ENCODE results near the gene NFKB1.

Gene NFKB1

GRCh38 chr4:102580463-102580842 is 79.3 kb downstream of the NFKB1 start:
- H3K4me3 ChIP-seq (replicated peaks; ENCODE audit: insufficient read depth, low read length): no peak overlapping the region
- no peak for DNase-seq (ENCODE audit: low read depth in 1 of 2, low spot score in 1 of 2)
- no peaks in the 10 kb centered on the region for H3K27me3 ChIP-seq (ENCODE audit: insufficient read depth, poor library complexity, severe bottlenecking)
- no peak overlapping the region for H3K27ac ChIP-seq (replicated peaks)
- no peak for TF ChIP-seq POLR2AphosphoS5 (IDR thresholded peaks at IDR 0.05; ENCODE audit: low read depth)
- TF ChIP-seq CTCF (IDR thresholded peaks at IDR 0.05; ENCODE audit: insufficient read depth, low read length): no peak
- TF ChIP-seq SPI1 (IDR thresholded peaks at IDR 0.05; ENCODE audit: borderline replicate concordance, low read depth): no peak
- no peak for TF ChIP-seq REST (IDR thresholded peaks at IDR 0.05; ENCODE audit: insufficient replicate concordance, low read depth)
- no peak for TF ChIP-seq GABPA (IDR thresholded peaks at IDR 0.05; ENCODE audit: low read depth)

- Histone ChIP-seq H3K27ac (replicated peaks) (no peak overlapping the region), H3K4me3 (replicated peaks; ENCODE audit: insufficient read depth, low read length) (no peak overlapping the region), H3K27me3 (ENCODE audit: insufficient read depth, poor library complexity, severe bottlenecking) (no peaks in the 10 kb centered on the region)
- no peak for TF ChIP-seq SPI1 (IDR thresholded peaks at IDR 0.05; ENCODE audit: borderline replicate concordance, low read depth)
- no peak for TF ChIP-seq CTCF (IDR thresholded peaks at IDR 0.05; ENCODE audit: insufficient read depth, low read length)
- no peak for DNase-seq (ENCODE audit: low read depth in 1 of 2, low spot score in 1 of 2)
Measured at GRCh38 chr4:102584091-102584490, 82.9 kb downstream of the NFKB1 start.

GRCh38 chr4:102585329-102585728 is 84.2 kb downstream of the NFKB1 start:
- no peaks in the 10 kb centered on the region for H3K27me3 ChIP-seq (ENCODE audit: insufficient read depth, poor library complexity, severe bottlenecking)
- no peak for TF ChIP-seq REST (IDR thresholded peaks at IDR 0.05; ENCODE audit: insufficient replicate concordance, low read depth)
- no peak for TF ChIP-seq SPI1 (IDR thresholded peaks at IDR 0.05; ENCODE audit: borderline replicate concordance, low read depth)
- TF ChIP-seq GABPA (IDR thresholded peaks at IDR 0.05; ENCODE audit: low read depth): no peak
- TF ChIP-seq POLR2AphosphoS5 (IDR thresholded peaks at IDR 0.05; ENCODE audit: low read depth): no peak
- no peak for TF ChIP-seq CTCF (IDR thresholded peaks at IDR 0.05; ENCODE audit: insufficient read depth, low read length)
- no peak for DNase-seq (ENCODE audit: low read depth in 1 of 2, low spot score in 1 of 2)
- H3K27ac ChIP-seq (replicated peaks): no peak overlapping the region
- H3K4me3 ChIP-seq (replicated peaks; ENCODE audit: insufficient read depth, low read length): no peak overlapping the region

- Histone ChIP-seq H3K4me3 (replicated peaks; ENCODE audit: insufficient read depth, low read length) (no peak overlapping the region), H3K27me3 (ENCODE audit: insufficient read depth, poor library complexity, severe bottlenecking) (no peaks in the 10 kb centered on the region), H3K27ac (replicated peaks) (no peak overlapping the region)
- no peak for DNase-seq (ENCODE audit: low read depth in 1 of 2, low spot score in 1 of 2)
- TF ChIP-seq POLR2AphosphoS5 (IDR thresholded peaks at IDR 0.05; ENCODE audit: low read depth) (no peak), REST (IDR thresholded peaks at IDR 0.05; ENCODE audit: insufficient replicate concordance, low read depth) (no peak), GABPA (IDR thresholded peaks at IDR 0.05; ENCODE audit: low read depth) (no peak), SPI1 (IDR thresholded peaks at IDR 0.05; ENCODE audit: borderline replicate concordance, low read depth) (no peak), CTCF (IDR thresholded peaks at IDR 0.05; ENCODE audit: insufficient read depth, low read length) (no peak)
Measured at GRCh38 chr4:102586002-102586643, 85.0 kb downstream of the NFKB1 start.
